Activated T-helper 2 cell treated with anti-CD3 and anti-CD28 coated beads, Interferon-gamma antibody, Interleukin-2, Interleukin-4, amounts not matched to agents 10 μg/mL and 5 μg/mL and 100 μg/mL, durations not matched to agents 14 hours and 24 hours and 36 hours (primary cell): ENCODE results near the gene CDC14A. TPM values are rescaled to one million over a fixed set of nuclear protein-coding genes. Genes with fewer than 3 reads are reported as not detected.

Experiments used
- DNase-seq: peaks from one replicate; pipeline ENCODE4 v3.0.0; 2021; ENCODE audit warnings: low spot score
- H3K27ac Mint-ChIP-seq: one replicate; pipeline ENCODE4 v1.8.0; 2021; ENCODE audit warnings: mixed read lengths
- H3K27me3 Mint-ChIP-seq: one replicate; pipeline ENCODE4 v1.8.0; 2021; ENCODE audit warnings: low read depth, mixed read lengths
- H3K36me3 Mint-ChIP-seq: one replicate; pipeline ENCODE4 v1.8.0; 2021; ENCODE audit warnings: low read depth, mixed read lengths
- H3K4me1 Mint-ChIP-seq: one replicate; pipeline ENCODE4 v1.8.0; 2021; ENCODE audit warnings: low read depth, mixed read lengths
- H3K4me3 Mint-ChIP-seq: one replicate; pipeline ENCODE4 v1.8.0; 2021; ENCODE audit warnings: low read depth, mild to moderate bottlenecking, moderate library complexity, mixed read lengths
- H3K9me3 Mint-ChIP-seq: one replicate; pipeline ENCODE4 v1.8.0; 2021; ENCODE audit warnings: mixed read lengths
- intact Hi-C: fragments of 100-400 bp; cut with micrococcal nuclease; formaldehyde crosslinking; loops from one replicate; pipeline ENCODE4 v1.15.1; 2023
- total RNA-seq: library from RNA; stranded (reverse); gene quantifications from 2 replicates; pipeline ENCODE4 v1.2.3, GENCODE V29; 2022

CDC14A gene
- total RNA-seq, 1 donor from 2014 or later: 10.3 TPM

DNA sequence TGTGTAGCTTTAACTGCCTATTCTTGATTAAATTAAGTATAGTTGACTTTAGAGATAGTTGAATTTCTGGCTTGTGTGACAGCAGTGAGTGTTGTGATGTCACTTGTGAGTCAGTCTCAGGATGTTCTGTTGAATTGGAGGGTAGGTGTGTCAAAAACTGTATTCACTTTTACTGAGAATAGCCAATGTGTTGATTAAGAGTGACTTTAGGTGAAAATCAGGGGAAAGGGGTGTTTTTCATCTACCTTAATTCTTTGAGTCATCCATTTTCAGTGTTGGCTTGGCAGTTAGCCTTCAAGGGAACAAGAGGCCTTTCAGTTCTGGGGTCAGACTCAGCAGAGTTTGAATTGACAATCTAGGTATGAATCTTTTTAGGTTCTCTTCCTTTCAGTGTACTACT, 75.9 kb downstream of the CDC14A start:
- H3K4me3 Mint-ChIP-seq: no peak overlapping the region
- H3K36me3 Mint-ChIP-seq: peaks cover 35% of the 10 kb centered on the region
- DNase-seq: no peak
- no peak overlapping the region for H3K27ac Mint-ChIP-seq
- H3K4me1 Mint-ChIP-seq: peaks cover 33% of the 10 kb centered on the region
- intact Hi-C loops: no loop called here
- no peaks in the 10 kb centered on the region for H3K27me3 Mint-ChIP-seq
- no peaks in the 10 kb centered on the region for H3K9me3 Mint-ChIP-seq

DNA sequence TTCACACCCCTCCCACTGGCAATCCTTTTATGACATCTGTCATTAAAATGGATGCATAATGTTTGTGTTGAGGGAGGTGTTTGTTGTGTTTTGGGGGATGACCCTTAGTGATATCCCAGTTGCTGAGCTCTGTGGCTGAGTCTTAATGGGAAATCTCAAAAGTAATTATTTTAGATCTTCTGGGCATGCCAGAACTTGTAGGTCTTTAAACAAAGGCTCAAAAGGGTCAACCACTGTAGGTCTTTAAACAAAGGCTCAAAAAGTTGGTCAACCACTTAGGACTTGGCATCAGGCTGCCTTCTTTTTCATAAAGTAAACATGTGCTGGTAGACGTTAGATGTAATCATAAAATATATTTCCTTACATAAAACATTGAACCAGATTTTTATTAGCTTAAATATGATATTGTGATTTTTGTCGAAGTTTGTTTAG, 78.0 kb downstream of the CDC14A start:
- Mint-ChIP-seq H3K4me3 (no peak overlapping the region), H3K27ac (no peak overlapping the region), H3K27me3 (no peaks in the 10 kb centered on the region), H3K36me3 (peaks cover 40% of the 10 kb centered on the region), H3K4me1 (peaks cover 37% of the 10 kb centered on the region), H3K9me3 (no peaks in the 10 kb centered on the region)
- DNase-seq: no peak
- intact Hi-C loops: no loop called here

DNA sequence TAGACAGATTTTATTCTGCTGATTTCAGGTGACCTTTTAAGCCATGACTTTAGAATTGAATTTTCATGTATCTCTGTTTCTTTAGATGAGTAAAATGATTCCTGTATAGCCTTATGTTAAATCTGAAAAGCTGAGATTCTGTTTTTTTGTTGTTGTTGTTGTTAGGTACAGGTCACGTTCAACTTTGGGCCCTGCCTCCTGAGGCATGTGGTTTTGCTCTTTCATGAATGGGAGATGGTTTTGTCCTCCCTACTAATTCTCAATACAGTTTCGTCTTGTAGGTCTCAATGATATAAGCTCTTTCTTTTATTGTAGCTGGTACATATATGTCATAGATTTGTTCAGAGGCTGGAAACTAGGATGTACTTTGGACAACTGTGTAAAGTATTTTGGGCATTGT, 79.6 kb downstream of the CDC14A start:
- H3K4me3 Mint-ChIP-seq: no peak overlapping the region
- peaks cover 45% of the 10 kb centered on the region for H3K36me3 Mint-ChIP-seq
- DNase-seq: no peak
- peaks cover 40% of the 10 kb centered on the region for H3K4me1 Mint-ChIP-seq
- no peaks in the 10 kb centered on the region for H3K27me3 Mint-ChIP-seq
- H3K27ac Mint-ChIP-seq: no peak overlapping the region
- intact Hi-C loops: no loop called here
- no peaks in the 10 kb centered on the region for H3K9me3 Mint-ChIP-seq

DNA sequence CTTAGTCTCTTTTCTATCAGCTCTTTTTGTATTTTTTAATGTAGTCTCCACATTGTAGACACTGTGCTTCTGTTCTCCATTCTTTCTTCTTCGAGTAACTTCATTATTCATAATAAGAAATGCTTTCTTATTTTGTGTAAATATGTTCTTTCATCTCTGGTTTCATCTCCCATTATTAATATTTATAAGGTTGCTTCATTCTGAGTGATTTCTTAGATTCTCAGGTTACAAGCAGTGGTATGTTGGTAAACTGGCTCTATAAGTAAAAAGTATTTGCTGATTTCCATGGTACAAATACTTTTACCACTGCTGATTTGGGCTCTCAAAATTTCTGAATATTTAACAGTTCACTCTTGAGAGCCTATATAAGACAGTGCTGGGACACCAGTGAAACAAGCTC, 81.3 kb downstream of the CDC14A start:
- Mint-ChIP-seq H3K9me3 (no peaks in the 10 kb centered on the region), H3K27ac (no peak overlapping the region), H3K4me3 (no peak overlapping the region), H3K36me3 (peaks cover 42% of the 10 kb centered on the region), H3K4me1 (peaks cover 35% of the 10 kb centered on the region), H3K27me3 (no peaks in the 10 kb centered on the region)
- DNase-seq: no peak
- intact Hi-C loops: no loop called here

DNA sequence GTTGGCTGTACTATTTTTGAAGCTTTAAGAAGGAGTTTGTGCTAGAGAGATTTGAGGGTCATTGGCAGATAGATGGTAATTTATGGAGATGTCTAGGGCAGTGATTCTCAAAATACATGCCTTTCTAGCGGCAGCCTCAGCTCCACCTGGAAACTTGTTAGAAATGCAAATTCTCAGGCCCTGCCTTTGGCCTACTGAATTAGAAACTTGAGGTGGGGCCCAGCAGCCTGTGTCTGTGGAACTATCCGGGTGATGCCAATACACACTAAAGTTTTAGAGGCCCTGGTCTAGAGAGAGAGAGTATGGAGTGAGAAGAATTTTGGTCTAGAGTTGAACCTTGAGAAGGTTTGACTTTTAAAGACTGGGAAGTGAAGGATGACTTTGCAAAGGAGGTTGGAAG, 82.5 kb downstream of the CDC14A start:
- Mint-ChIP-seq H3K4me3 (no peak overlapping the region), H3K4me1 (peaks cover 47% of the 10 kb centered on the region), H3K9me3 (no peaks in the 10 kb centered on the region), H3K36me3 (peaks cover 46% of the 10 kb centered on the region), H3K27ac (no peak overlapping the region), H3K27me3 (no peaks in the 10 kb centered on the region)
- intact Hi-C loops: no loop called here
- DNase-seq: no peak

DNA sequence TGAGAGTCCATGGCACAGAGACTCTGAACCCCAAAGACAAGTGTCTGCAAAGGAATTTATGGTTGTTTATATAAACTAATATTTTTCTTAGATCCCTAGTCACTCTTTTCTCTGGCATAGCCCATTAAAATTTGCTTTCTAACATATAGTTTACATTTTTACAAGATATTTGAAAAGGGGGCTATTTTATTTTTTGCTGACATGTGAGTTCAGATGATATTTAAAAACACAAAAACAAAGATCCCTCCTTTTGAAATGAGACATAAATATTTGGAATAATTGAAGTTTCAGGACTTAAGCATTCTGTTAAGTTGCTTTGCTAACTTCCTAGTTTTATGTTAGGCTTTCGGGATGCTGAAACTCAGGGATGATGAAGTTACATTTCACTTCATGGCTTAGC, 86.1 kb downstream of the CDC14A start:
- Mint-ChIP-seq H3K27me3 (no peaks in the 10 kb centered on the region), H3K4me3 (no peak overlapping the region), H3K36me3 (peaks cover 33% of the 10 kb centered on the region), H3K9me3 (no peaks in the 10 kb centered on the region), H3K4me1 (peaks cover 59% of the 10 kb centered on the region), H3K27ac (no peak overlapping the region)
- intact Hi-C loops: loop anchor here (2.0 kb wide), 1 partner anchor 14 kb away; no protein-coding TSS in a partner anchor
- no peak for DNase-seq

DNA sequence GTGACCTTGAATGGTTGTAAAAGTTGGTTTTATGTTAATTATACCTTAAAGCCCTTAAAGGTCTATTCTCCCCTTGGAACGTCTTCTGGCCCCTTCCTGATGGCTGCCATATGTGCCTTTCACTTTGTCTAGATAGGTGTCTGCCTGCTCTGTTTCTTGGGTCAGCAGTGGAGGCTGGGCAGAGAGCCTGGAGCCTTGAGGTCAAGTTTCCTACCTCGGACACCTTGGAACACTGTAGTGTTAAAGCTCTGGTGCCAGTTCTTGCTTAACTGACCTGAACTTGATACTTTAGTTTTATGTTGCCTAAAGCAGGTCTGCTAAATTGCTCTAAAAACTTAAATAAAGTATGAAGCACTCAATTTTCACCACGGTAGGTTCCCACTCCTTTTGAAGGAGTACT, 86.5 kb downstream of the CDC14A start:
- H3K4me1 Mint-ChIP-seq: peaks cover 59% of the 10 kb centered on the region
- intact Hi-C loops: loop anchor here (2.0 kb wide), 1 partner anchor 14 kb away; no protein-coding TSS in a partner anchor
- no peaks in the 10 kb centered on the region for H3K9me3 Mint-ChIP-seq
- peaks cover 36% of the 10 kb centered on the region for H3K36me3 Mint-ChIP-seq
- no peaks in the 10 kb centered on the region for H3K27me3 Mint-ChIP-seq
- no peak for DNase-seq
- no peak overlapping the region for H3K4me3 Mint-ChIP-seq
- no peak overlapping the region for H3K27ac Mint-ChIP-seq

DNA sequence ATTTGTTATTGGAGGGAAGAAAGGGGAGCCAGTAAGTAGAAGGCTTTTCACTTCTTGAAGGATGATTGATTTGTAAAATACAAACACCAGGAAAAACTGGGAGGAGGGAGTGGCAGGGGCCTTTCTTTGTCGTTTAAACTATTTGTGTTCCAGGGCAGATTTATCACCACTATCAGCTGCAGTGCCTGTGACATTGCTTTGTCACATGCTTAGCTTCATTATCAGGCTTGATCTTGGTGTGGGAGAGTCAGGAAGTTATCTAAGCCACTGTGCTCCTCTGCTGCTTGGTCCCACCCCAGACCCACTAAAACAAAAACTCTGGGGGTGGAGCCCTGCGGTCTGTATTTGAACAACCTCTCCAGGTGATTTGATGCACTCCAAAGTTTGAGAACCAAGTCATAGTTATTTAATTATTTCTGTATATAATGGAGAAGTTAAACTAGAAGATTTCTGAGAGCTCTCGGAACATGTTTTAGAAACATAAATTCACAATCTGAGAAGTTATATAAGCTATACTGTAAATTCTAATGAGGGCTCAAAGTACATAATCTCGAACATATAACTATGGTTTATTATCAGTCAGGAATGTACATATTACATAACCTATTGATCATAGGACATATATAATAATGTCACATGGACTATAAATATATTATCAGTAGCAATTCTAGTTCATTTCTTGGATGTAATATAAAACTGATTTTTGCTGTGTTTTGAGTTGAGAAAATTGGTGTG, 87.9 kb downstream of the CDC14A start:
- peak; percentile 77 for DNase-seq
- intact Hi-C loops: loop anchor here (1.0 to 10.0 kb wide), 8 partner anchors 12 to 855 kb away; partner anchors contain the start of genes RTCA, SASS6, TRMT13 and VCAM1

DNA sequence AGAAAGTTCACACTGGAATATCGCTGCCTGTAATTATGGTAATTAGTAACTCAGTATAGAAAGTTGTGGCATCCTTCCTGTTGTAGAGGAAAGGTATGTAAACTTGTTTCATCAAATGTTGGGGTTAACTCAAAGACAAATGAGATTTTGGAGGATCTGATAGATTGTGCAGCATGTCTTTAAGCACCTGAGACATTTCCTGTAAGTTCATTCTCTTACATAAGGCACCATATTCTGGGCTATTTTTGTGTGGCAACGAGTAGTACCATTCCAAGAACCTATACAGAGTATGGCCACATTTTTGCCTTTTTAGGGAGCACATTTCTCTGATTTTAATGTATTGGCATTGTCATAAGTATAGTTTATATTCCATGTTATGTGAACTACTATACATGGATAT, 88.8 kb downstream of the CDC14A start:
- intact Hi-C loops: loop anchor here (2.0 to 10.0 kb wide), 4 partner anchors 40 to 854 kb away; partner anchors contain the start of genes SASS6, TRMT13 and VCAM1
- Mint-ChIP-seq H3K4me3 (no peak overlapping the region), H3K9me3 (no peaks in the 10 kb centered on the region), H3K4me1 (peaks cover 64% of the 10 kb centered on the region), H3K36me3 (peaks cover 31% of the 10 kb centered on the region), H3K27ac (peak overlapping the region; percentile 71), H3K27me3 (no peaks in the 10 kb centered on the region)
- DNase-seq: no peak

More for the DNA sequence above, 87.9 kb downstream of the CDC14A start:
- Mint-ChIP-seq H3K27me3 (no peaks in the 10 kb centered on the region), H3K27ac (peak overlapping the region; percentile 58), H3K4me3 (peak overlapping the region; percentile 15), H3K9me3 (no peaks in the 10 kb centered on the region), H3K4me1 (peaks cover 58% of the 10 kb centered on the region), H3K36me3 (peaks cover 30% of the 10 kb centered on the region)

DNA sequence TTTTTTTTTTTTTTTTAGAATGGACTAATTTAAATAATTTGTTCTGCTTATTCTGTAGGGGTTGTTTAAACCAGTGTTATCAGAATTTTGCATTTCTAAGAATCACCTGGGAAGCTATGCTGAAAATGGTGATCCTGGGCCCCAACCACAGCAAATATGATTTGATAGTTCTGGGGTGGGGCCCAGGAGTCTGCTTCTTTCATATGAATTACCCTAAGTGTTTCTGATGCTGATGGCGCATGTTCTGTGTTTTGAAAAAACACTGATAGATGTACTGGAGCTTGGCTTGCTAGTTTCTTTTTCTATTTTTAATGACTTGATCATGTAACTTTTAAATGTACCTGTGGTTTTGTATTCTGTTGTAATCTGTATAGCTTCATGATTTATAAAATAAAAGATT, 89.3 kb downstream of the CDC14A start:
- DNase-seq: peak; percentile 34
- peaks cover 31% of the 10 kb centered on the region for H3K36me3 Mint-ChIP-seq
- no peaks in the 10 kb centered on the region for H3K9me3 Mint-ChIP-seq
- no peak overlapping the region for H3K4me3 Mint-ChIP-seq
- peaks cover 66% of the 10 kb centered on the region for H3K4me1 Mint-ChIP-seq
- H3K27me3 Mint-ChIP-seq: no peaks in the 10 kb centered on the region
- peak overlapping the region; percentile 22 for H3K27ac Mint-ChIP-seq
- intact Hi-C loops: loop anchor here (2.0 to 10.0 kb wide), 4 partner anchors 41 to 853 kb away; partner anchors contain the start of genes SASS6, TRMT13 and VCAM1

DNA sequence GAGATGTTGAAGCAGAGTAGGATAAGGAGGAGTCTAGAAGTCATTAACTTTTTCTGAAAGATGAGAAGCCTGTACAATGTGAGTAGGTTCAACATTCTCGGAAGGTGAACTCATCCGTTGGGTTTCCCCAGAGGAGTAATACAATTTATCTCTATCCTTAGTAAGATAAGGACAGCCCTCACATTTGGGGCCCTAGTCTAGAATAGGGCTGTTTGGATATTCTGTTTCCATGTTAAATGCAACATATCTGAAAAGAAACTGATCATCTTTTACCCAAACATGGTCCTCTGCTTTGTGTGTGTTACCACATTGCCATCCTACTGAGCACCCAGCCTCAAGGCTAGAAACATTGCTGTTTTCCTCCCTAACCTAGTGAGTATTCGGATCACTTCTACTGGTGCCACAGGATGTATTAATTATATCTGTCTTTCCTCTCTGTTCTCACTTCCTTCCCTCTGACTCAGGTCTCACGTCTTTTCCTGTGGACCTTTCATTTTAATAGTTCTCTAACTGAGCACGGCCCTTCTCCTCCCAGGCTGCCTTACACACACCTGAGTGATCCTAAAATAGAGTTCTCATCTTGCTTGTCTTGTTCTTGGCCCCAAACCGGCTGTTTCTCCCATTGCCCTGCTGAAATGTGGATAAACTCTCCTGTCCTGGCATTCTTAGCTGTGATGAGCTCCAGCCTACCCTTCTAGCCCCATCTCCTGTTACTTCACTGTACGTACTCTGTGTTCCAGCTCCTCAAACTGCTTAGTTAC, 91.7 kb downstream of the CDC14A start:
- Mint-ChIP-seq H3K9me3 (no peaks in the 10 kb centered on the region), H3K27me3 (no peaks in the 10 kb centered on the region), H3K36me3 (peaks cover 39% of the 10 kb centered on the region), H3K27ac (peak overlapping the region; percentile 92), H3K4me1 (peaks cover 75% of the 10 kb centered on the region), H3K4me3 (peak overlapping the region; percentile 68)
- intact Hi-C loops: loop anchor here (1.0 to 10.0 kb wide), 4 partner anchors 92 to 851 kb away; partner anchors contain the start of genes CDC14A, SASS6, TRMT13 and VCAM1
- peak; percentile 21 for DNase-seq

DNA sequence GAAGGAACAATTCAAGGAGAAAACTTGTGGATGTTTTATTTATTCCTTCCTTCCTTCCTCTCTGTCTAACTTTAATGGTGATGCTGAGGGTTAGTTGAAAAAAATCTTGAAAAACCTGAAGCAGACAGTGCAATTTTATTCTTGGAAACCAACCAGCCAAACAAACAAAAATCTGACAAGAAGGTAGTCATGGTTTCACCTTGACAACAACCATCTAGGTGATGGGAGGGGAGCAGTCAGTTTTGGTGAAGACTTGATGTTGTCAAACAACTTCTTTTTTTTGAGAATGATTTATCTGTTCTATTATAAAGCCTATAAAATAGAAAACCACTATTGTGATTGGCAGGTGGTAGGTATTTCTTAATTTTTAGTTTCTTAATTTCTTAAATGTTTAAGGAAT, 93.3 kb downstream of the CDC14A start:
- Mint-ChIP-seq H3K36me3 (peaks cover 49% of the 10 kb centered on the region), H3K4me1 (peaks cover 76% of the 10 kb centered on the region), H3K9me3 (peaks cover 4% of the 10 kb centered on the region), H3K4me3 (no peak overlapping the region), H3K27ac (peak overlapping the region; percentile 92), H3K27me3 (no peaks in the 10 kb centered on the region)
- DNase-seq: no peak
- intact Hi-C loops: loop anchor here (10.0 kb wide), 2 partner anchors 269 to 849 kb away; partner anchors contain the start of gene VCAM1
